ENCODE data around the gene KLF5. TPM values are rescaled to one million over a fixed set of nuclear protein-coding genes. Genes with fewer than 3 reads are reported as not detected.

KLF5 gene
- polyA plus RNA-seq, 1 of the 3 experiments (the other 2 are of a cell fraction) = 2.7 TPM

GRCh38 chr13:73065036-73065435 lies 6.2 kb downstream of the KLF5 start:
- H3K4me1 ChIP-seq (ENCODE audit: control insufficient read depth in 1 of 2, insufficient read depth in 2 of 2, low read depth in 1 of 2, low read length in 1 of 2) = peaks cover 2 to 13% of the 10 kb centered on the region in 2 experiments; a peak in 3 of 4 replicates
- H3K27me3 ChIP-seq (ENCODE audit: insufficient read depth) = no peaks in the 10 kb centered on the region
- peak overlapping the region; percentile 14; the same call in 1 of the 2 replicates for H2AFZ ChIP-seq (ENCODE audit: low read depth)
- H4K20me1 ChIP-seq (ENCODE audit: insufficient read depth) = no peaks in the 10 kb centered on the region
- H3K4me3 ChIP-seq (ENCODE audit: low read depth in 2 of 2, low read length in 1 of 2) = no peak overlapping the region
- H3K4me2 ChIP-seq = no peak overlapping the region
- no peaks in the 10 kb centered on the region for H3K79me2 ChIP-seq (ENCODE audit: insufficient read depth)
- no peak overlapping the region for H3K27ac ChIP-seq (ENCODE audit: low read depth in 2 of 2, low read length in 1 of 2)
- POLR2A ChIA-PET = no interaction called here
- no peak overlapping the region for H3K9ac ChIP-seq
- no peak for DNase-seq
- CTCF ChIA-PET = no interaction called here
- peaks cover 14% of the 10 kb centered on the region for H3F3A ChIP-seq (replicated peaks; ENCODE audit: insufficient read depth)
- no peak for TF ChIP-seq REST (IDR thresholded peaks at IDR 0.05; ENCODE audit: low read depth, low read length)
- TF ChIP-seq NRF1 (IDR thresholded peaks at IDR 0.05; ENCODE audit: low read depth, low read length) = no peak
- no peak for TF ChIP-seq MAX (IDR thresholded peaks at IDR 0.05; ENCODE audit: low read depth)
- TF ChIP-seq PBX3 (IDR thresholded peaks at IDR 0.05) = no peak
- peaks cover 0 to 2% of the 10 kb centered on the region in 2 experiments for H3K36me3 ChIP-seq (replicated peaks in 1 of 2; ENCODE audit: control insufficient read depth in 1 of 2, insufficient read depth in 2 of 2, low read length in 1 of 2)
- H3K9me2 ChIP-seq = no peaks in the 10 kb centered on the region
- WGBS (ENCODE audit: low lambda C conversion rate) = 78% methylated on average over 2 of the region's 2 CpGs
- no peaks in the 10 kb centered on the region for H3K9me3 ChIP-seq

- WGBS (ENCODE audit: low lambda C conversion rate) = 85% methylated on average over 7 of the region's 7 CpGs
- Histone ChIP-seq H3K36me3 (replicated peaks in 1 of 2; ENCODE audit: control insufficient read depth in 1 of 2, insufficient read depth in 2 of 2, low read length in 1 of 2) (peaks cover 0 to 2% of the 10 kb centered on the region in 2 experiments), H3K9me3 (no peaks in the 10 kb centered on the region), H3K4me3 (ENCODE audit: low read depth in 2 of 2, low read length in 1 of 2) (no peak overlapping the region), H4K20me1 (ENCODE audit: insufficient read depth) (no peaks in the 10 kb centered on the region), H3K4me2 (no peak overlapping the region), H3K27ac (ENCODE audit: low read depth in 2 of 2, low read length in 1 of 2) (no peak overlapping the region), H3K4me1 (ENCODE audit: control insufficient read depth in 1 of 2, insufficient read depth in 2 of 2, low read depth in 1 of 2, low read length in 1 of 2) (peaks cover 0 to 11% of the 10 kb centered on the region in 2 experiments; a peak in 2 of 4 replicates), H2AFZ (ENCODE audit: low read depth) (no peak overlapping the region), H3K9me2 (no peaks in the 10 kb centered on the region), H3K79me2 (ENCODE audit: insufficient read depth) (no peaks in the 10 kb centered on the region), H3K27me3 (ENCODE audit: insufficient read depth) (no peaks in the 10 kb centered on the region), H3K9ac (no peak overlapping the region), H3F3A (replicated peaks; ENCODE audit: insufficient read depth) (peaks cover 8% of the 10 kb centered on the region)
- no peak for DNase-seq
- ChIA-PET POLR2A (no interaction called here), CTCF (no interaction called here)
- no peak for TF ChIP-seq ELF1 (IDR thresholded peaks at IDR 0.05)
- TF ChIP-seq SMC3 (IDR thresholded peaks at IDR 0.05; ENCODE audit: low read depth, low read length) = no peak
Observed at GRCh38 chr13:73065665-73066340, 7.0 kb downstream of the KLF5 start.
